ENCODE results near the gene PACRG. TPM values are rescaled to one million over a fixed set of nuclear protein-coding genes. Genes with fewer than 3 reads are reported as not detected.

The PACRG gene
- total and polyA plus RNA-seq, 2 of the 13 experiments (the other 11 are each of a cell fraction or from before 2014, with no cell fraction given), result 0.13 TPM; not detected in 1

DNA sequence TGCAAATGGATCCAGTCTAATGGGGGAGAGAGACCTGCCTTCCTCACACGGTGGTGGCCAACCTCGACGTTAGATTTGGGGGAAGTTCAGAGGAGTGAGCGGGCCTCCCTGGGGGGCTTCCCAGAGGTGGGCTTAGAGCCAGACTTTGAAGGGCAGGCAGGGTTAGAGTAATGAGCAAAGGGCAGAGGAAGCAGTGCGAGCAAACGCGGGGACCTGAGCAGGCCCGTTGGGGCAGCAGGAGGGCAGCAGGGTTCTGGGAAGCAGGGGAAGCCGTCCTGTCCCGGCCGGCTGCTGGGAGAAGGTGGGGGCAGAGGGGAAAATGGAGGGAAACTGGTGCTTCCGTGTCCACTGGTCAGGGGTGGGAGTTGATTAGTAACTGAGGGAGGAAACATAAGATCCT, 474.1 kb downstream of the PACRG start:
- no peak for DNase-seq (ENCODE audit: low spot score)
- no peak for ATAC-seq
- Histone ChIP-seq H3K79me2 (ENCODE audit: insufficient read depth, low read length) (no peaks in the 10 kb centered on the region), H3K36me3 (replicated peaks in 1 of 2; ENCODE audit: control insufficient read depth in 1 of 2, insufficient read depth in 2 of 2, low read length in 2 of 2) (no peaks in the 10 kb centered on the region), H4K20me1 (ENCODE audit: insufficient read depth, low read length) (no peaks in the 10 kb centered on the region), H3K9me3 (ENCODE audit: low read length) (no peaks in the 10 kb centered on the region), H3K27me3 (ENCODE audit: control insufficient read depth in 1 of 2, insufficient read depth in 2 of 2, low read length in 2 of 2) (peaks cover 3 to 29% of the 10 kb centered on the region in 2 experiments; a peak in 4 of 5 replicates), H3K27ac (ENCODE audit: extremely low read length, insufficient read depth, low read length) (no peak overlapping the region), H3K4me3 (replicated peaks in 1 of 3; ENCODE audit: insufficient read depth in 1 of 3, low read depth in 2 of 3, low read length in 3 of 3) (no peak overlapping the region), H2AFZ (ENCODE audit: low read length) (no peak overlapping the region), H3K9ac (ENCODE audit: insufficient read depth, low read depth, low read length) (no peak overlapping the region), H3K4me2 (ENCODE audit: low read depth, low read length) (no peak overlapping the region), H3K4me1 (ENCODE audit: insufficient read depth, low read length) (no peaks in the 10 kb centered on the region)
- TF ChIP-seq HHEX (CRISPR knock-in tag; IDR thresholded peaks at IDR 0.05) (no peak), ZNF674 (CRISPR knock-in tag; IDR thresholded peaks at IDR 0.05; ENCODE audit: low read depth) (no peak), ZNF609 (CRISPR knock-in tag; IDR thresholded peaks at IDR 0.05; ENCODE audit: borderline replicate concordance) (no peak), ZNF503 (CRISPR knock-in tag; IDR thresholded peaks at IDR 0.05) (no peak)
- ChIA-PET CTCF (ENCODE audit: low intra/inter-chr PET ratio, low total read pairs) (no interaction called here), POLR2A (no interaction called here)
- intact Hi-C loops (cut with micrococcal nuclease; ENCODE audit: unreplicated experiment), result no loop called here
- no peak for FAIRE-seq
- 28% methylated on average over 12 of the region's 12 CpGs for WGBS (ENCODE audit: low lambda C conversion rate)
- BruUV-seq (replicated peaks), result no TSS peak
- in situ Hi-C loops (cut with HindIII; ENCODE audit: extremely low pct_ligation_motif_present, low pct_unique_long_range_greater_than_20kb), result no loop called here
